K562 (cell line): ENCODE data around the gene AIG1. TPM values are rescaled to one million over a fixed set of nuclear protein-coding genes. Genes with fewer than 3 reads are reported as not detected.

ENCODE experiments used
- ATAC-seq: fragments of 200-7000 bp; cut with Tn5 transposase; 3 replicates; pipeline ENCODE4 v1.9.1; 2020; ENCODE audit warnings: moderate library complexity
- BruUV-seq: library from RNA; stranded (reverse); fragments of 400-500 nt; replicated peaks from 2 replicates; lab custom pipeline; 2021; lab: Mats Ljungman, UMichigan
- CTCF ChIA-PET: fragments of 300-600 bp; formaldehyde crosslinking; extraction: SDS; loops from one replicate; lab custom pipeline; 2021; ENCODE audit warnings: low intra/inter-chr PET ratio; lab: Yijun Ruan, JAX
- POLR2A ChIA-PET: fragments of 300-600, 350-650 bp; sonication (Branson Sonifier 250); formaldehyde crosslinking; extraction: SDS; loops from one replicate; lab custom pipeline; 2021; ENCODE audit warnings: antibody characterized with exemption, inconsistent platforms; lab: Yijun Ruan, JAX
- DNase-seq, 4 experiments: peaks; one replicate each; pipeline versions ENCODE4 v3.0.0 to v3.0.0-alpha.2; 2011 to 2018; ENCODE audit warnings: low spot score in 3 of 4, mixed read lengths in 3 of 4; ENCODE audit errors: extremely low read depth in 1 of 4
- FAIRE-seq: peaks from 2 replicates; lab custom pipeline; 2011; peaks lifted over from hg19 to GRCh38; lab: Jason Lieb, UNC
- H2AFZ ChIP-seq: 2 replicates; pipeline ENCODE4 v1.6.0; 2011; ENCODE audit warnings: low read depth, low read length, control low read depth, inconsistent platforms
- H3K27ac ChIP-seq: fragments of 200-600 bp; 3 replicates; pipeline ENCODE4 v1.8.0; 2011; ENCODE audit warnings: low read depth, mild to moderate bottlenecking, control low read depth, inconsistent platforms, low read length, moderate library complexity, mixed read lengths; ENCODE audit errors: extremely low read depth
- H3K27me3 ChIP-seq, 2 experiments: fragments of 300-600 bp in 1 of 2; 2 replicates in 1 of 2; 3 replicates in 1 of 2; pipeline versions ENCODE4 v1.6.0 to v1.8.0; 2011; ENCODE audit warnings: inconsistent platforms in 2 of 2, low read length in 2 of 2, mild to moderate bottlenecking in 1 of 2, mixed read lengths in 1 of 2, moderate library complexity in 1 of 2; ENCODE audit not compliant: control insufficient read depth in 2 of 2, insufficient read depth in 2 of 2
- H3K36me3 ChIP-seq: fragments of 300-600 bp; 3 replicates; pipeline ENCODE4 v1.8.0; 2011; ENCODE audit warnings: mild to moderate bottlenecking, low read length, inconsistent platforms; ENCODE audit not compliant: control insufficient read depth, insufficient read depth
- H3K4me1 ChIP-seq, 2 experiments: fragments of 200-600 bp in 1 of 2; replicated peaks in 1 of 2; 2 replicates in 1 of 2; 3 replicates in 1 of 2; pipeline versions ENCODE4 v1.5.1 to v1.8.0; 2011; ENCODE audit warnings: inconsistent platforms in 2 of 2, low read length in 2 of 2, mild to moderate bottlenecking in 1 of 2, mixed read lengths in 1 of 2, moderate library complexity in 1 of 2; ENCODE audit not compliant: control insufficient read depth in 2 of 2, insufficient read depth in 2 of 2
- H3K4me2 ChIP-seq: 2 replicates; pipeline ENCODE4 v1.6.1; 2011; ENCODE audit warnings: low read length, control low read depth, inconsistent platforms, mixed read lengths; ENCODE audit not compliant: insufficient read depth
- H3K4me3 ChIP-seq: fragments of 200-600 bp; sonication (generic), shearing (Covaris generic); 2 replicates; pipeline ENCODE4 v1.5.1; 2016; ENCODE audit warnings: control low read depth, inconsistent platforms
- H3K79me2 ChIP-seq: fragments of 200-600 bp; 3 replicates; pipeline ENCODE4 v1.8.0; 2011; ENCODE audit warnings: low read length, inconsistent platforms; ENCODE audit not compliant: control insufficient read depth, insufficient read depth
- H3K9ac ChIP-seq, 2 experiments: 2 replicates each; pipeline versions ENCODE4 v1.6.0 to v1.6.1; 2011; ENCODE audit warnings: low read depth in 2 of 2, low read length in 2 of 2, control low read depth in 1 of 2, inconsistent platforms in 1 of 2, mild to moderate bottlenecking in 1 of 2, mixed read lengths in 1 of 2; ENCODE audit not compliant: insufficient read depth in 1 of 2
- H3K9me1 ChIP-seq: one replicate; pipeline ENCODE4 v1.6.0; 2011; ENCODE audit warnings: inconsistent platforms, mild to moderate bottlenecking, low read length, moderate library complexity; ENCODE audit not compliant: control insufficient read depth, insufficient read depth
- H3K9me3 ChIP-seq: replicated peaks from 2 replicates; pipeline ENCODE4 v1.5.1; 2011; ENCODE audit warnings: low read depth, low read length, inconsistent platforms; ENCODE audit not compliant: control insufficient read depth, insufficient read depth
- H4K20me1 ChIP-seq: replicated peaks from 2 replicates; pipeline ENCODE4 v1.6.1; 2011; ENCODE audit warnings: low read length, inconsistent platforms, mixed read lengths; ENCODE audit not compliant: control insufficient read depth, insufficient read depth
- ARID1B ChIP-seq: fragments of 450-650 bp; IDR thresholded peaks from 2 replicates; pipeline ENCODE4 v1.6.1; 2016; ENCODE audit warnings: antibody characterized with exemption, mild to moderate bottlenecking, inconsistent platforms
- FOXA3 ChIP-seq, 2 experiments: fragments of 450-650 bp in 1 of 2; sonication (generic) in 1 of 2; formaldehyde crosslinking; IDR thresholded peaks in 1 of 2; conservative IDR thresholded peaks in 1 of 2; 2 replicates each; pipeline versions ENCODE4 v1.4.0 to v1.8.0; 2020 to 2022; ENCODE audit warnings: mild to moderate bottlenecking in 2 of 2, missing genetic modification reagents in 1 of 2
- FOXM1 ChIP-seq, 2 experiments: fragments of 450-650 bp in 1 of 2; sonication (generic) in 1 of 2; formaldehyde crosslinking in 1 of 2; IDR thresholded peaks; 2 replicates each; pipeline versions ENCODE4 v1.6.1 to v1.9.0; 2017 to 2022; ENCODE audit warnings: low read depth in 2 of 2, mild to moderate bottlenecking in 2 of 2, missing genetic modification reagents in 1 of 2, moderate library complexity in 1 of 2
- PURB ChIP-seq: sonication (generic); formaldehyde crosslinking; IDR thresholded peaks from 2 replicates; pipeline ENCODE4 v1.9.0; 2021; ENCODE audit warnings: low read depth, mild to moderate bottlenecking, missing genetic modification reagents
- ZBED1 ChIP-seq: IDR thresholded peaks from 2 replicates; pipeline ENCODE4 v1.6.1; 2014
- ZNF282 ChIP-seq: sonication (generic); formaldehyde crosslinking; IDR thresholded peaks from 2 replicates; pipeline ENCODE4 v1.8.1; 2023; ENCODE audit warnings: missing genetic modification reagents
- ZNF398 ChIP-seq: fragments of 250-450 bp; sonication (Bioruptor Pico); IDR thresholded peaks from 2 replicates; pipeline ENCODE4 v1.8.0; 2021; ENCODE audit warnings: moderate library complexity, mild to moderate bottlenecking, inconsistent platforms
- ZNF41 ChIP-seq: fragments of 250-450 bp; sonication (Bioruptor Pico); conservative IDR thresholded peaks from 2 replicates; pipeline ENCODE4 v1.4.0; 2020; ENCODE audit warnings: mild to moderate bottlenecking
- ZNF518B ChIP-seq: fragments of 250-450 bp; sonication (Bioruptor Pico); IDR thresholded peaks from 2 replicates; pipeline ENCODE4 v1.5.0; 2021; ENCODE audit warnings: mild to moderate bottlenecking, moderate library complexity
- ZNF561 ChIP-seq: fragments of 450-650 bp; formaldehyde crosslinking; conservative IDR thresholded peaks from 2 replicates; pipeline ENCODE4 v1.4.0; 2020; ENCODE audit warnings: mild to moderate bottlenecking, moderate library complexity
- WGBS: fragments of 100-300 bp; shearing (Covaris generic); methylation state at CpG from one replicate; pipeline ENCODE4 v1.1.6; 2016; ENCODE audit warnings: low coverage, mixed read lengths; ENCODE audit not compliant: insufficient coverage; ENCODE audit errors: missing lambda C conversion rate; 5-methylcytosine and 5-hydroxymethylcytosine counted together
- in situ Hi-C: fragments of 300-500 bp; cut with MboI; formaldehyde crosslinking; loops from 4 replicates; pipeline ENCODE4 v1.15.0; 2018; ENCODE audit warnings: inconsistent platforms, mixed read lengths
- intact Hi-C: fragments of 100-400 bp; cut with micrococcal nuclease; formaldehyde crosslinking; loops from 2 replicates; pipeline ENCODE4 v1.14.2; 2022
- polyA plus RNA-seq, 8 experiments: library from polyadenylated mRNA; depleted of rRNA in 4 of 8; stranded (reverse) in 5 of 8; unstranded in 3 of 8; fragments of >200 nt; fragmentation: Nextera tagmentation in 2 of 8; fragmentation: Illumina TruSeq in 1 of 8; extraction: Ambion mirVana in 2 of 8; extraction: Trizol in 1 of 8; gene quantifications; 2 replicates each; pipeline versions ENCODE4 v1.2.1 to v1.2.3, GENCODE V29; 2011 to 2014; ENCODE audit warnings: inconsistent platforms in 1 of 8, missing spikeins in 1 of 8
- total RNA-seq, 7 experiments: library from RNA; depleted of rRNA in 6 of 7; stranded (reverse); fragments of >200 nt in 6 of 7; fragmentation: Illumina TruSeq in 2 of 7; extraction: Trizol in 2 of 7; gene quantifications; 2 replicates each; pipeline versions ENCODE4 v1.2.1 to v1.2.3, GENCODE V29; 2011 to 2021; ENCODE audit warnings: low replicate concordance in 1 of 7

The AIG1 gene
- total and polyA plus RNA-seq, 9 of the 15 experiments (the other 6 are each of a cell fraction or from before 2014, with no cell fraction given) = 74.8 to 333 (median 127) TPM

GRCh38 chr6:143332153-143332845 lies 271.6 kb downstream of the AIG1 start:
- TF ChIP-seq PURB (CRISPR knock-in tag) (no peak), ZBED1 (no peak), ARID1B (no peak), ZNF41 (CRISPR knock-in tag) (no peak), FOXM1 (IDR thresholded peaks at IDR 0.05; ENCODE audit: low read depth) (no peak), FOXM1 (CRISPR knock-in tag; IDR thresholded peaks at IDR 0.05; ENCODE audit: low read depth) (no peak), ZNF282 (CRISPR knock-in tag) (no peak), FOXA3 (CRISPR knock-in tag; conservative IDR thresholded peaks at IDR 0.05 in 1 of 2, IDR thresholded peaks at IDR 0.05 in 1 of 2) (no peak), ZNF561 (CRISPR knock-in tag) (no peak), ZNF398 (CRISPR knock-in tag) (no peak), ZNF518B (CRISPR knock-in tag) (no peak)
- no TSS peak for BruUV-seq
- no peak overlapping the region for H2AFZ ChIP-seq
- no peak overlapping the region for H3K27ac ChIP-seq
- 63% methylated on average over 1 of the region's 1 CpG for WGBS
- in situ Hi-C loops = no loop called here
- no peaks in the 10 kb centered on the region for H3K9me1 ChIP-seq
- no peak for DNase-seq
- ChIA-PET POLR2A (no interaction called here), CTCF (no interaction called here)
- H3K79me2 ChIP-seq = no peaks in the 10 kb centered on the region
- H3K4me3 ChIP-seq = no peak overlapping the region
- H4K20me1 ChIP-seq = no peaks in the 10 kb centered on the region
- no peak overlapping the region for H3K9ac ChIP-seq
- no peaks in the 10 kb centered on the region for H3K9me3 ChIP-seq
- ATAC-seq = no peak
- FAIRE-seq = no peak
- no peak overlapping the region for H3K4me2 ChIP-seq
- intact Hi-C loops = no loop called here
- H3K36me3 ChIP-seq = peaks cover 13% of the 10 kb centered on the region; the same call in 2 of the 3 replicates
- no peaks in the 10 kb centered on the region for H3K4me1 ChIP-seq
- H3K27me3 ChIP-seq = no peaks in the 10 kb centered on the region
